Fibroblast of the aortic adventitia (primary cell): ENCODE results near the gene FBXW5. TPM values are rescaled to one million over a fixed set of nuclear protein-coding genes. Genes with fewer than 3 reads are reported as not detected.

ENCODE experiments used
- DNase-seq: peaks from one replicate; pipeline ENCODE4 v3.0.0-alpha.2; 2010; ENCODE audit warnings: low read depth
- H3K4me3 ChIP-seq: 2 replicates; pipeline ENCODE4 v1.5.1; 2011; ENCODE audit warnings: low read depth, mild to moderate bottlenecking, control low read depth, low read length, moderate library complexity
- CTCF ChIP-seq: IDR thresholded peaks from 2 replicates; pipeline ENCODE4 v1.5.1; 2011; ENCODE audit warnings: mild to moderate bottlenecking, low read length, control low read depth, inconsistent platforms; ENCODE audit not compliant: insufficient read depth
- total RNA-seq: library from RNA; depleted of rRNA; stranded (reverse); fragments of >200 nt; gene quantifications from 2 replicates; pipeline ENCODE4 v1.2.3, GENCODE V29; 2012; ENCODE audit warnings: low replicate concordance

The FBXW5 gene
- total RNA-seq, 1 donor = 139 TPM

GRCh38 chr9:136985027-136985602 is 40.6 kb upstream of the FBXW5 start:
- no peak overlapping the region for H3K4me3 ChIP-seq
- TF ChIP-seq CTCF = no peak
- DNase-seq = no peak

DNA sequence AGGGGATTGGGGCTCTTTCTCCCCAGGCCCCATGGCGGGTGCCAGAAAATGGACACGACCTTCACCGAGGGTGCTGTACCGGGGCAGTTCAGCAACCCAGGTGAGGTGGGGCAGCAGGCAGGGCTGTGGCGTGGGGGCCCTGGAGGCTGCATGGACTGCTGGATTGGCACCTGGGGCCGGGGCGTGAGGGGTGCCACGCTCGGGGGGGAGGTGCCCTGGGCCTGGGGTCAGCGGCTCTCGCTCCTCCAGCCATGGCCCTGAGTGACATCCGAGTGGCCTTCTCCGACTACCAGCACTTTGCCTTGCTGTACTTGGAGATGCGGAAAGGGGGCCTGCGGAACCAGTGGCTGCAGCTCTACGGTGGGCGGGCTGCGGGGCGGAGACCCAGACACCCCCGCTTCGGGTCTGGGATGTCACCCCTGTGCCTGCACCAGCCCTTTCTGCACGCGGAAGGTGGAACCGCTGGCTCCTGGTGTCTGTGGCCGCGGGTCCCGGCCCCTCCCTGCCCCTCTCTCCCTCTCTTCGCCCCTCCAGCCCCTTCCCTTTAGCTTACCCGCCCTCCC is 40.0 kb upstream of the FBXW5 start:
- no peak overlapping the region for H3K4me3 ChIP-seq
- DNase-seq = no peak
- no peak for TF ChIP-seq CTCF

DNA sequence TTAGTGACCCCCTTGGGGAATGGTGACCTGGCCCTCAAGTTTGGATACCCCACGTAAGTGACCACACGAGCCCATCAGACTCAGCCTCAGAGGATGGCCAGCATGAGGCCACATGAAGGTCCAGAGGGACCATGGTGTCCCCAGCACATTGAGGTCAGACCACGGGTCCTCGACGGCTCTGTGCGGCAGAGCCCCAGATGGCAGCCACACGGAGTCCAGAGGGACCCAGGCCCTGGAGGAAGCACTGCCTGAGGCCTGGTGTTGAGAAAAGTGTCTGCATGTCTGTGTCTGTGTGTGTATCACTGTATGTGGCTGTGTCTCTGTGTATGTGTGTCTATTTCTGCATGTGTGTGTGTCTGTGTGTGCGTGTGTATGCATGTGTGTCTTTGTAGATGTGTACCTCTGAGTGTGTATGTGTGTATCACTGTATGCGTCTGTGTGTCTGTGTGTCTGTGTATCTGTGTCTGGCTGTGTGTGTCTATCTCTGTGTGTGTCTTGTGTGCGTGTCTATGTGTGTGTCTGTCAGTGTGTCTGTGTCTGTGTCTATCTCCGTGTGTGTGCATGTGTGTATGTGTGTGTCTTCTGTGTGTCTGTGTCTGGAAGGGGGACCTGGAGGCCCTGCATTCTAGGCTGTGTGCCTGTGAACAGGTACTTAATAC is 39.2 kb upstream of the FBXW5 start:
- no peak for TF ChIP-seq CTCF
- no peak overlapping the region for H3K4me3 ChIP-seq
- no peak for DNase-seq

- no peak for TF ChIP-seq CTCF
- H3K4me3 ChIP-seq = no peak overlapping the region
- no peak for DNase-seq
These were observed 38.6 kb upstream of the FBXW5 start for GRCh38 chr9:136983167-136983566.

DNA sequence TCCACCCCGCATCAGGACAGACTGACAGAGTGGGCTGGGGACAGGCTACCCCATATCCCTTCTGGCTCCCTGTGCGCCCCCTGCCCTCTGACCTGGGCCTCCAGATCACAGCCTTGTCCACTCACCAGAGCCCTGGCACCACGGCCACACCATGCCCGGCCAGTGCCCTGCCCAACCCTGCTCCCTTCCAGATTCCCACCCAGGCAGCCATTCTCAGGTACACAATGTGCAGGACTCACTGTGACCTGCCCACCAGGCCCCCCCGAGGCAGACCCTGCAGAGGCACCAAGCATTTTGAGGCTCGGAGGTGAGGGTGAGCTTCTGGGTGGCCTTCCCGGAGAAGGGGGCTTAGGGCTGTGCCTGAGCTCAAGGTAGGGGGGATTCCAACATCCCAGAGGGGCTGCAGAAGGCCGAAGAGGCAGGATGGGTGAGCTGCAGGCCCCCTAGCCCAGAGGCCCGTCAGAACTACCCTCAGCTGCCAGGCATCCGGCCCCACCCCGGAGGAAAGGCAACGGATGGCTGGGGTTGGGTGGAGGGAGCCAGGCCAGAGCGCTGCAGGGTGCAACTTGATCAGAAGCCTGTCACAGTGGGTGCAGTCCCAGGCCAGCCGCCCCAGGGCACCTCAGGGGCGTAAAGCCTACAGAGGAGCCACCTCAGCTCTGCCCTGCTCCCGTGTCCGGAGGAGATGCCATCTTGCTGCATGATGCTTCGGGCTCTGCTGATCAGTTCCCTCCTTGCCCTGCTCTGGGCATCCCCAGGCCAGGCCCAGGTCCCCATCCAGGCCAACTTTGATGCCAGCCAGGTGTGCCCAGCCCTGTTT is 37.9 kb upstream of the FBXW5 start, which contains the start of gene LCNL1:
LCNL1 (plus strand) TSS at position 762 of the 820 bp plus-strand sequence. CDS start 594 bp downstream, outside the sequence.
- H3K4me3 ChIP-seq = no peak within 1 kb of the TSS
- TF ChIP-seq CTCF = no peak
- DNase-seq = no peak

DNA sequence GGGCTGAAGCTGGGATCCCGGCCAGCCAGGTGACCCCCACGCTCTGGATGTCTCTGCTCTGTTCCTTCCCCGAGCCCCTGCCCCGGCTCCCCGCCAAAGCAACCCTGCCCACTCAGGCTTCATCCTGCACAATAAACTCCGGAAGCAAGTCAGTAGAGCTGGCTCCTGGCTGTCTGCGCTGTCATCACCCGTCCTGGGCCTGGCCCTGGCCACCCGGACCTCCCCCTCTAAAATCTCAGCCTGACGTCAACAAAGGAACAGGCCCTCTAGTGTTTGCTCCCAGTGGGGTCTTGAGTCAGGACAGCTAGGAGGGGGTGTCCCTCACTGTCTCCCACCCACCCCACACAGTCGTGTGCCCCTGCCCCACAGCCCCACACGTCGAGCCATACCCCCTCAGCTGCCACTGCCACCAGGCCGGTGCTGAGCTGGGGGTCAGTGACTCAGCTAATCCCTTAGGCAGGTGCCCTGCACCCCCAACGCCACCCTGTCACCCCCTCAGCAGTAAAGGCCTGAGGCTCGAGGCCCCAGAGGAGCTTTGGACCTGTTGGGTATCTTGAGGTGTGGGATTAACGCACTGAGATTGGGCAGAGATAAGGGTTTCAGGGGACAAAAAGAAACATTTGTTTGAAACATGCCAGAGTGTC is 37.2 kb upstream of the FBXW5 start:
- no peak for DNase-seq
- TF ChIP-seq CTCF = no peak
- H3K4me3 ChIP-seq = no peak overlapping the region
